HG02943 (cell line): Measurements from ENCODE around the gene IQGAP1.
"Not testable (repeated sequence)": the region's sequence is repeated elsewhere in the genome, so short reads cannot be mapped to it uniquely, and the experiment has no call there.

Experiments used
- ATAC-seq: cut with Tn5 transposase; IDR thresholded peaks from one replicate; pipeline ENCODE4 v1.9.1; 2021; ENCODE audit warnings: mild to moderate bottlenecking, low read depth, moderate library complexity; ENCODE audit not compliant: unreplicated experiment

The IQGAP1 gene

GRCh38 chr15:90513893-90514292, 125.9 kb downstream of the IQGAP1 start:
- not testable (repeated sequence) for ATAC-seq

GRCh38 chr15:90519688-90520087, 131.6 kb downstream of the IQGAP1 start:
- ATAC-seq: no peak

- ATAC-seq: no peak
These were observed 132.3 kb downstream of the IQGAP1 start for GRCh38 chr15:90520365-90520764.

GRCh38 chr15:90523373-90523772, 135.3 kb downstream of the IQGAP1 start:
- ATAC-seq: no peak

GRCh38 chr15:90524018-90524803, 136.2 kb downstream of the IQGAP1 start:
- ATAC-seq: not testable (repeated sequence)

GRCh38 chr15:90529011-90529370, 140.9 kb downstream of the IQGAP1 start:
- no peak for ATAC-seq

GRCh38 chr15:90529371-90530249, 141.6 kb downstream of the IQGAP1 start, which contains the start of gene CRTC3:
CRTC3 (plus strand) TSS chr15:90529923; CDS start chr15:90530072, 149 bp downstream.
- ATAC-seq: peak; percentile 57

GRCh38 chr15:90530250-90531051, 142.4 kb downstream of the IQGAP1 start:
- ATAC-seq: peak; percentile 39

GRCh38 chr15:90531147-90531546, 143.1 kb downstream of the IQGAP1 start:
- no peak for ATAC-seq

GRCh38 chr15:90535254-90535653, 147.2 kb downstream of the IQGAP1 start:
- no peak for ATAC-seq

GRCh38 chr15:90539789-90540188, 151.7 kb downstream of the IQGAP1 start:
- ATAC-seq: no peak

- ATAC-seq: no peak
These were observed 152.7 kb downstream of the IQGAP1 start for GRCh38 chr15:90540768-90541167.

GRCh38 chr15:90545095-90545494, 157.1 kb downstream of the IQGAP1 start:
- ATAC-seq: no peak

- no peak for ATAC-seq
These were observed 159.5 kb downstream of the IQGAP1 start for GRCh38 chr15:90547540-90547939.

- no peak for ATAC-seq
These were observed 162.9 kb downstream of the IQGAP1 start for GRCh38 chr15:90550919-90551318.
